OCI-LY7 (cell line): ENCODE data around the gene GJA1. TPM values are rescaled to one million over a fixed set of nuclear protein-coding genes. Genes with fewer than 3 reads are reported as not detected.

Experiments
- BruUV-seq: library from RNA; stranded (reverse); fragments of 400-500 nt; replicated peaks from 2 replicates; lab custom pipeline; 2021; lab: Mats Ljungman, UMichigan
- CTCF ChIA-PET: fragments of 300-600 bp; sonication (Branson Sonifier 250); formaldehyde crosslinking; loops from one replicate; lab custom pipeline; 2022; ENCODE audit warnings: antibody characterized with exemption; ENCODE audit not compliant: unreplicated experiment; lab: Charles Lee
- POLR2A ChIA-PET: fragments of 300-600 bp; sonication (Branson Sonifier 250); formaldehyde crosslinking; loops from one replicate; lab custom pipeline; 2022; ENCODE audit warnings: antibody characterized with exemption; lab: Charles Lee
- DNase-seq: peaks from one replicate; pipeline ENCODE4 v3.0.0-alpha.2; 2015; ENCODE audit warnings: low spot score
- H2AFZ ChIP-seq: fragments of 200-600 bp; sonication (generic), shearing (Covaris generic); 2 replicates; pipeline ENCODE4 v1.6.1; 2014; ENCODE audit warnings: mild to moderate bottlenecking, antibody characterized with exemption, low read length, moderate library complexity
- H3K27ac ChIP-seq: fragments of 200-600 bp; sonication (generic); 2 replicates; pipeline ENCODE4 v1.5.1; 2014; ENCODE audit warnings: mixed run types, low read depth, mild to moderate bottlenecking, moderate library complexity, low read length, inconsistent platforms; ENCODE audit not compliant: poor library complexity, severe bottlenecking
- H3K36me3 ChIP-seq: fragments of 200-600 bp; sonication (generic); 2 replicates; pipeline ENCODE4 v1.6.1; 2014; ENCODE audit warnings: mild to moderate bottlenecking, antibody characterized with exemption, low read length, moderate library complexity, mixed read lengths; ENCODE audit not compliant: insufficient read depth
- H3K4me1 ChIP-seq: fragments of 200-600 bp; sonication (generic); 2 replicates; pipeline ENCODE4 v1.5.1; 2014; ENCODE audit warnings: mild to moderate bottlenecking, low read length; ENCODE audit not compliant: insufficient read depth, poor library complexity, severe bottlenecking
- H3K4me2 ChIP-seq: fragments of 200-600 bp; sonication (generic); 2 replicates; pipeline ENCODE4 v1.6.1; 2014; ENCODE audit warnings: mild to moderate bottlenecking, low read length
- H3K4me3 ChIP-seq: fragments of 200-600 bp; sonication (generic); 2 replicates; pipeline ENCODE4 v1.5.1; 2014; ENCODE audit warnings: mild to moderate bottlenecking, low read depth, low read length; ENCODE audit not compliant: poor library complexity, severe bottlenecking
- H3K79me2 ChIP-seq: fragments of 200-600 bp; sonication (generic); 2 replicates; pipeline ENCODE4 v1.6.1; 2016; ENCODE audit warnings: low read depth, mild to moderate bottlenecking, low read length, moderate library complexity, mixed read lengths; ENCODE audit not compliant: insufficient read depth
- H3K9me2 ChIP-seq: fragments of 200-600 bp; sonication (generic); 2 replicates; pipeline ENCODE4 v1.6.1; 2016; ENCODE audit warnings: mild to moderate bottlenecking, low read length, mixed read lengths; ENCODE audit not compliant: insufficient read depth
- H3K9me3 ChIP-seq: fragments of 200-600 bp; sonication (generic); 2 replicates; pipeline ENCODE4 v1.6.1; 2014; ENCODE audit warnings: mild to moderate bottlenecking, mixed run types, low read length, mixed read lengths
- H4K20me1 ChIP-seq: fragments of 200-600 bp; sonication (generic); 2 replicates; pipeline ENCODE4 v1.6.1; 2014; ENCODE audit warnings: mild to moderate bottlenecking, antibody characterized with exemption, low read length, moderate library complexity, mixed read lengths; ENCODE audit not compliant: insufficient read depth
- EZH2phosphoT487 ChIP-seq: fragments of 200-600 bp; sonication (generic); IDR thresholded peaks from 2 replicates; pipeline ENCODE4 v1.6.1; 2018; ENCODE audit warnings: low read depth, borderline replicate concordance, mild to moderate bottlenecking, mixed run types, antibody characterized with exemption, low read length, moderate library complexity, mixed read lengths
- intact Hi-C: fragments of 100-400 bp; cut with micrococcal nuclease; formaldehyde crosslinking; loops from one replicate; pipeline ENCODE4 v1.10.0; 2022; ENCODE audit not compliant: unreplicated experiment
- total RNA-seq, 2 experiments: library from RNA; depleted of rRNA in 1 of 2; stranded (reverse); fragments of >200 nt in 1 of 2; shearing (Covaris generic) in 1 of 2; gene quantifications; 2 replicates each; pipeline ENCODE4 v1.2.3, GENCODE V29; 2014 to 2022
- TF ChIP-seq, protein P1 (sequence below): fragments of 200-600 bp; sonication (generic); conservative IDR thresholded peaks from 2 replicates; pipeline ENCODE4 v1.5.1; 2014; ENCODE audit warnings: mild to moderate bottlenecking, antibody characterized with exemption, low read length, moderate library complexity, mixed read lengths

The GJA1 gene
- total RNA-seq, 2 experiments from 2014 or later, result not detected

DNA sequence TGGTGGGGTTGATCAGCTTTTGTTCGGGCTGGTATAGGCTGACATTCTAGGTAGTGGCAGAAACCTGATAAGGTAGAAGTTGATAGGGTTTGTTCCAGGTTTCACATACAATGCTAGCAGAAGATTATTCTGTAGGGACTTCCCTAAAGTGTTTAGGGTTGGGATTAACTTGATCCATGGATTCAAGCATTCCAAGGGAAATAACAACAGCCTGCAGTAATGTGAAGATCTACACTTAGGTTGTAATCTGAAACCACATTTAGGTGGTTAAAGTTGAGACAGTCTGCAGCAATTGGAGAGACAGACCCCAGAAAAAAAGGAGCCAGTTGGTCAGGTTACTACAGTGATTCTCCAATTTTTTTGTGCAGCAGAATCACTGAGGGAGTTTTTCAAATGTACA is 56.1 kb downstream of the GJA1 start:
- BruUV-seq, result no TSS peak
- H2AFZ ChIP-seq, result no peak overlapping the region
- no peaks in the 10 kb centered on the region for H4K20me1 ChIP-seq
- no peaks in the 10 kb centered on the region for H3K36me3 ChIP-seq
- H3K4me3 ChIP-seq, result no peak overlapping the region
- CTCF ChIA-PET, result no interaction called here
- no peak for DNase-seq
- H3K9me3 ChIP-seq, result no peaks in the 10 kb centered on the region
- H3K27ac ChIP-seq, result no peak overlapping the region
- intact Hi-C loops, result no loop called here
- TF ChIP-seq EZH2phosphoT487, result no peak
- TF ChIP-seq, protein P1, sequence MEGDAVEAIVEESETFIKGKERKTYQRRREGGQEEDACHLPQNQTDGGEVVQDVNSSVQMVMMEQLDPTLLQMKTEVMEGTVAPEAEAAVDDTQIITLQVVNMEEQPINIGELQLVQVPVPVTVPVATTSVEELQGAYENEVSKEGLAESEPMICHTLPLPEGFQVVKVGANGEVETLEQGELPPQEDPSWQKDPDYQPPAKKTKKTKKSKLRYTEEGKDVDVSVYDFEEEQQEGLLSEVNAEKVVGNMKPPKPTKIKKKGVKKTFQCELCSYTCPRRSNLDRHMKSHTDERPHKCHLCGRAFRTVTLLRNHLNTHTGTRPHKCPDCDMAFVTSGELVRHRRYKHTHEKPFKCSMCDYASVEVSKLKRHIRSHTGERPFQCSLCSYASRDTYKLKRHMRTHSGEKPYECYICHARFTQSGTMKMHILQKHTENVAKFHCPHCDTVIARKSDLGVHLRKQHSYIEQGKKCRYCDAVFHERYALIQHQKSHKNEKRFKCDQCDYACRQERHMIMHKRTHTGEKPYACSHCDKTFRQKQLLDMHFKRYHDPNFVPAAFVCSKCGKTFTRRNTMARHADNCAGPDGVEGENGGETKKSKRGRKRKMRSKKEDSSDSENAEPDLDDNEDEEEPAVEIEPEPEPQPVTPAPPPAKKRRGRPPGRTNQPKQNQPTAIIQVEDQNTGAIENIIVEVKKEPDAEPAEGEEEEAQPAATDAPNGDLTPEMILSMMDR, result no peak
- H3K4me1 ChIP-seq, result no peaks in the 10 kb centered on the region
- POLR2A ChIA-PET, result no interaction called here
- no peaks in the 10 kb centered on the region for H3K79me2 ChIP-seq
- no peaks in the 10 kb centered on the region for H3K9me2 ChIP-seq
- no peak overlapping the region for H3K4me2 ChIP-seq

DNA sequence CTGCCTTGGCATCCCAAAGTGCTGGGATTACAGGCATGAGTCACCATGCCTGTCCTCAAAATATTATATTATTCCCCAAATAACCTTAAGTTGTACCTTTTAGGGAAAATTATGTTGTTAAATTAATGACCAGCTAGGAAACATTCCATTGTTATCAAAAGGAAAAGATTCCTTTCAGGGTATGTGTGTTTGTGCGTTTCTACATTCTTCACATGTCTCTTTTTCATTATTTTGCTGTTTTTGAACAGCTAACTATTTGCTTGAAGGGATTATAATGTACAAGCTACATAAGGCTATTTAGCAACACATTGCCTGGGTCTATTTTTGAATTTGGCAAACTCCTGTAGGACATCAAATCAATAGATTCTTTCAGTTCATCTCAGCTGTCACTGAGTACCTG is 57.1 kb downstream of the GJA1 start:
- Histone ChIP-seq H3K4me1 (no peaks in the 10 kb centered on the region), H3K79me2 (no peaks in the 10 kb centered on the region), H3K4me2 (no peak overlapping the region), H3K36me3 (no peaks in the 10 kb centered on the region), H3K4me3 (no peak overlapping the region), H3K9me2 (no peaks in the 10 kb centered on the region), H4K20me1 (no peaks in the 10 kb centered on the region), H3K9me3 (no peaks in the 10 kb centered on the region), H3K27ac (no peak overlapping the region), H2AFZ (no peak overlapping the region)
- intact Hi-C loops, result no loop called here
- DNase-seq, result no peak
- TF ChIP-seq, protein P1, result no peak
- TF ChIP-seq EZH2phosphoT487, result no peak
- BruUV-seq, result no TSS peak
- CTCF ChIA-PET, result no interaction called here
- POLR2A ChIA-PET, result interaction anchor here (1.3 kb wide), 1 partner anchor 25 kb away, joined by 4 read pairs; no protein-coding TSS in a partner anchor

DNA sequence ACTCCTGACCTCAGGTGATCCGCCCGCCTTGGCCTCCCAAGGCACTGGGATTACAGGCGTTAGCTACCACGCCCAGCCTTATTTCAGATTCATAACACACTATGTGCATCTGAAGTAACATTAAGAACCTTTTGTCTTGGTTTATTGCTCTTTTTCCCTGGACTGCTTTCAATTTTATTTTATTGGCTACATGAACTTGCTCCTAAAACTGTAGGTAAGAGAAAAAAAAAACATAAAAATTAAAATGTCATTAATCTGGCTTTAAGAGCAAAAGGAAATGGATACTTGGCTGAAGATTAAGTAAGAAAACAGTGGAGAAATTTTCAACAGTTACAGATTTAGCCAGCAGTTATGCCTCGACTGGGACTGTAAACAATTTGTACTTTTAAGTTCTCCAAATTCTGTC is 62.5 kb downstream of the GJA1 start:
- intact Hi-C loops, result no loop called here
- ChIA-PET CTCF (no interaction called here), POLR2A (interaction anchor here (0.7 kb wide), 2 partner anchors 11 to 1144 kb away, joined by 3 to 5 read pairs; no protein-coding TSS in a partner anchor)

More for the DNA sequence above, 62.5 kb downstream of the GJA1 start:
- no peak overlapping the region for H3K4me2 ChIP-seq
- no peaks in the 10 kb centered on the region for H3K36me3 ChIP-seq
- no peak overlapping the region for H3K4me3 ChIP-seq
- no peak overlapping the region for H3K27ac ChIP-seq
- BruUV-seq, result no TSS peak
- H4K20me1 ChIP-seq, result no peaks in the 10 kb centered on the region
- no peaks in the 10 kb centered on the region for H3K79me2 ChIP-seq
- H3K9me3 ChIP-seq, result no peaks in the 10 kb centered on the region
- no peak for DNase-seq
- no peak for TF ChIP-seq EZH2phosphoT487
- TF ChIP-seq, protein P1, result no peak
- H3K4me1 ChIP-seq, result no peaks in the 10 kb centered on the region
- H3K9me2 ChIP-seq, result no peaks in the 10 kb centered on the region
- H2AFZ ChIP-seq, result no peak overlapping the region
